ENCODE measurements around the gene CCR6. TPM values are rescaled to one million over a fixed set of nuclear protein-coding genes. Genes with fewer than 3 reads are reported as not detected.

CCR6 gene
- total RNA-seq, 4 donors from 2014 or later = not detected

DNA sequence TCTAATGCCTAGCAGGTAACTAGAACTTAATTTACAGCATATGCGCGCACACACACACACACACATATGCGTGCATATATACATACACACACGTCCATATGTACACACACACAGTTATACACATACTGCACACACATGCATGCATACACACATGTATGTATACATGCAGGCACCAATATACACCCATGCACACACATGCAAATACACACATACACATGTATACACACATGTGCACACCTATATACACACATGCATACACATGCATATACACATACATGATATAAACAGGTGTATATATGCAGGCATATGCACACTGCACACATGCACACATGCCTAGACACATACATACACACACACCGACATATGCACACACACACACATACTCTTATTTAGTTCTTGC is 1.9 kb downstream of the CCR6 start:
- H3K9me3 ChIP-seq = no peaks in the 10 kb centered on the region
- H3K27ac ChIP-seq = no peak overlapping the region
- intact Hi-C loops (cut with DNase I; ENCODE audit: low total_unique reads) = no loop called here
- no peak for ATAC-seq
- TF ChIP-seq, protein P1, sequence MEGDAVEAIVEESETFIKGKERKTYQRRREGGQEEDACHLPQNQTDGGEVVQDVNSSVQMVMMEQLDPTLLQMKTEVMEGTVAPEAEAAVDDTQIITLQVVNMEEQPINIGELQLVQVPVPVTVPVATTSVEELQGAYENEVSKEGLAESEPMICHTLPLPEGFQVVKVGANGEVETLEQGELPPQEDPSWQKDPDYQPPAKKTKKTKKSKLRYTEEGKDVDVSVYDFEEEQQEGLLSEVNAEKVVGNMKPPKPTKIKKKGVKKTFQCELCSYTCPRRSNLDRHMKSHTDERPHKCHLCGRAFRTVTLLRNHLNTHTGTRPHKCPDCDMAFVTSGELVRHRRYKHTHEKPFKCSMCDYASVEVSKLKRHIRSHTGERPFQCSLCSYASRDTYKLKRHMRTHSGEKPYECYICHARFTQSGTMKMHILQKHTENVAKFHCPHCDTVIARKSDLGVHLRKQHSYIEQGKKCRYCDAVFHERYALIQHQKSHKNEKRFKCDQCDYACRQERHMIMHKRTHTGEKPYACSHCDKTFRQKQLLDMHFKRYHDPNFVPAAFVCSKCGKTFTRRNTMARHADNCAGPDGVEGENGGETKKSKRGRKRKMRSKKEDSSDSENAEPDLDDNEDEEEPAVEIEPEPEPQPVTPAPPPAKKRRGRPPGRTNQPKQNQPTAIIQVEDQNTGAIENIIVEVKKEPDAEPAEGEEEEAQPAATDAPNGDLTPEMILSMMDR (IDR thresholded peaks at IDR 0.05 in 4 of 5, conservative IDR thresholded peaks at IDR 0.05 in 1 of 5) = no peak
- TF ChIP-seq POLR2A (IDR thresholded peaks at IDR 0.05) = no peak
- H3K4me1 ChIP-seq = no peaks in the 10 kb centered on the region
- no peak for DNase-seq
- no peak overlapping the region for H3K4me3 ChIP-seq
- H3K36me3 ChIP-seq = no peaks in the 10 kb centered on the region
- peaks cover 0 to 3% (median 0%) of the 10 kb centered on the region in 3 donors for H3K27me3 ChIP-seq
- in situ Hi-C loops (cut with MboI; ENCODE audit: low sequenced_read_pairs in 4 of 4) = loop anchor here in 2 of 4 donors (25.0 kb wide), 1 partner anchor 337 kb away; no protein-coding TSS in a partner anchor

DNA sequence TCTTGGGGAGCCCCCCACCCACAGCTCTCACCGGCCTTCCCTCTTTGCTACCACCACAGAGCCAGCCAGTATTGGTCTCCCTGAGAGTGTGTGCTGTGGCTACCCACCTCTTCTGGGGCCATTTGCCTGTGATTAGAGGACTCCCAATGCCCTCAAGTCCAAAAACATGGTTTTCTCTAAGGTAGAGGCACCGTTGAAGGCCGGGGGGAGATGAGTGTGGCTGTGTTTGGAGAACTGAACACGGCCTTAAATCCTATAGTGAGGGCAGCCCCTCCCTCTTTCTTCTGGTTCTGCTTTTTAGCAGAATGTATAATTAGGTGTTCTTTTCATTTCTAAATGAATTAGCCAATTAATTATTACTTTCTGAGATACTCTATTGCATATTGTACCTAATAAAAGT is 2.5 kb downstream of the CCR6 start:
- no peak for ATAC-seq
- Histone ChIP-seq H3K27ac (no peak overlapping the region), H3K4me3 (no peak overlapping the region), H3K27me3 (peaks cover 0 to 3% (median 0%) of the 10 kb centered on the region in 3 donors), H3K36me3 (no peaks in the 10 kb centered on the region), H3K4me1 (no peaks in the 10 kb centered on the region), H3K9me3 (no peaks in the 10 kb centered on the region)
- TF ChIP-seq, protein P1 (IDR thresholded peaks at IDR 0.05 in 4 of 5, conservative IDR thresholded peaks at IDR 0.05 in 1 of 5) = no peak
- no peak for TF ChIP-seq POLR2A (IDR thresholded peaks at IDR 0.05)
- DNase-seq = no peak
- intact Hi-C loops (cut with DNase I; ENCODE audit: low total_unique reads) = no loop called here
- in situ Hi-C loops (cut with MboI; ENCODE audit: low sequenced_read_pairs in 4 of 4) = loop anchor here in 2 of 4 donors (25.0 kb wide), 1 partner anchor 338 kb away; no protein-coding TSS in a partner anchor

DNA sequence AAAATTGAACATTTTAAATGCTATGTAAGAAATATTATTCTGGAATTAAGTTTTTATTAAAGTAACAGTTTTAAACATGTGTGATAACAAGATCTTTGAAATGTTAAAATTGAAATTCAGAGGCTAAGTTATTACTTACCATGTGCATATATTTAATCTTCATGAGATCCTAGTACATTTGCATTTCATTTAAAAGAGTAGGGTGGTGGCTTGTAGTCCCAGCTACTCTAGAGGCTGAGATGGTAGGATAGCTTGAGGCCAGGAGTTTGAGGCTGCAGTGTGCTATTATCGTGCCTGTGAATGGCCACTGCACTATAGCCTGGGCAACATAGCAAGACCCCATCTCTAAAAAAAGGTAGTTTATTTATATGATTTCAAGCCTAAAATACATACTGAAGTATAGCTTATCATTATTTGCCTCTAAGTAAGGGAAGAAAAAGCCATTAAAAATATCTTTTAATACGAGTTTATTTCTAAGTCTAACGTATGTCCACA is 3.0 kb downstream of the CCR6 start:
- Histone ChIP-seq H3K27me3 (peaks cover 0 to 2% (median 0%) of the 10 kb centered on the region in 3 donors), H3K36me3 (no peaks in the 10 kb centered on the region), H3K4me3 (no peak overlapping the region), H3K4me1 (no peaks in the 10 kb centered on the region), H3K9me3 (no peaks in the 10 kb centered on the region), H3K27ac (no peak overlapping the region)
- TF ChIP-seq, protein P1 (IDR thresholded peaks at IDR 0.05 in 4 of 5, conservative IDR thresholded peaks at IDR 0.05 in 1 of 5) = no peak
- no peak for TF ChIP-seq POLR2A (IDR thresholded peaks at IDR 0.05)
- intact Hi-C loops (cut with DNase I; ENCODE audit: low total_unique reads) (no loop called here), in situ Hi-C loops (cut with MboI; ENCODE audit: low sequenced_read_pairs in 4 of 4) (loop anchor here in 2 of 4 donors (25.0 kb wide), 1 partner anchor 339 kb away; no protein-coding TSS in a partner anchor)
- DNase-seq (no peak), ATAC-seq (no peak)

DNA sequence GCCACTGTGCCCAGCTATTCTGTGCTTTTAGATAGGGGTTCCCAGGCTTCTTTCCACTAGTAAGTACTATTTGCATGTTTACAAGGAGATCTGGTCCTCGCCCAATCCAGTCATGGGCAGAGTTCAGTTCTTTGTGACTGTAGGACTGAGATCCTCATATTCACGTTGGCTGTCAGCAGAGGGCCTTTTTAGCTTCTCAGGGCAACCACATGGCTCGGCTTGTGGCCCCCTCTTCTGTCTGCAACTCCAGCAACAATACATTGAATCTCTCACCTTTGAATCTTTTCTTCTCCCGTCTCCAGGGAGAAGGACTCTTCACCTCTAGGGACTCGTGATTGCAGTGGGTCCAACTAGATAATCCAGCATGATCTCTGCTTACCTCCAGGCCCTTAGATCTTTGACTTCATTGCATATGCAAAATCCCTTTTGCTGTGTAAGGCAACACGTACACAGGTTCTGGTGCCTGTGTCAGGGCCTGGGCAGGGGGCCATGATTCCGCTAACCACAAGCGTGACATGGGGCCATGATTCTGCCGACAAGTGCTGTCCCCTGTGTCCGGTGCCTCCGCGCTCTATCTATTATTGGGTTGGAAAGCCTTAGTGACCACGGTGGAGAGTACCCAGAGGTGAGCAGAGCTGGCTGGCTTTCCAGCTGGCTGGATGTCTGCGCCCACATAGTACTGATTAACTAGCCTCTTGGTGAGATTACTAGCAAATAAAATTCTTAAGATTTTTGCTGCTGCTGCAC is 5.1 kb downstream of the CCR6 start:
- no peaks in the 10 kb centered on the region for H3K4me1 ChIP-seq
- no peak overlapping the region for H3K27ac ChIP-seq
- in situ Hi-C loops (cut with MboI; ENCODE audit: low sequenced_read_pairs in 4 of 4) = loop anchor here in 2 of 4 donors (25.0 kb wide), 1 partner anchor 341 kb away; no protein-coding TSS in a partner anchor
- ATAC-seq (no peak), DNase-seq (no peak)
- H3K27me3 ChIP-seq = no peaks in the 10 kb centered on the region
- TF ChIP-seq, protein P1 (IDR thresholded peaks at IDR 0.05 in 4 of 5, conservative IDR thresholded peaks at IDR 0.05 in 1 of 5) = no peak
- no peak for TF ChIP-seq POLR2A (IDR thresholded peaks at IDR 0.05)
- H3K9me3 ChIP-seq = no peaks in the 10 kb centered on the region
- H3K36me3 ChIP-seq = no peaks in the 10 kb centered on the region
- no peak overlapping the region for H3K4me3 ChIP-seq
- intact Hi-C loops (cut with DNase I; ENCODE audit: low total_unique reads) = no loop called here

All from gastrocnemius medialis (tissue), 4 donors.